ENCODE measurements around the gene CYP26A1.

CYP26A1 gene

GRCh38 chr10:93124580-93125318 is 51.1 kb downstream of the CYP26A1 start:
- DNase-seq = no peak

- no peak for DNase-seq
These were observed 52.3 kb downstream of the CYP26A1 start for GRCh38 chr10:93125966-93126365.

GRCh38 chr10:93126483-93127052 is 52.9 kb downstream of the CYP26A1 start:
- no peak for DNase-seq
